Panc1 (cell line): Measurements from ENCODE around the gene ZNF845. TPM values are rescaled to one million over a fixed set of nuclear protein-coding genes. Genes with fewer than 3 reads are reported as not detected.

Experiments used
- ATAC-seq: fragments of 200-7000 bp; cut with Tn5 transposase; 2 replicates; pipeline ENCODE4 v1.9.1; 2020; ENCODE audit warnings: mild to moderate bottlenecking, moderate library complexity
- BruUV-seq: library from RNA; stranded (reverse); fragments of 400-500 nt; replicated peaks from 2 replicates; lab custom pipeline; 2021; lab: Mats Ljungman, UMichigan
- CTCF ChIA-PET: fragments of 300-600 bp; sonication (Branson Sonifier 250); formaldehyde crosslinking; loops from one replicate; lab custom pipeline; 2022; ENCODE audit warnings: antibody characterized with exemption; lab: Charles Lee
- POLR2A ChIA-PET: fragments of 300-600 bp; sonication (Branson Sonifier 250); formaldehyde crosslinking; loops from one replicate; lab custom pipeline; 2022; ENCODE audit warnings: antibody characterized with exemption; lab: Charles Lee
- DNase-seq: peaks from one replicate; pipeline ENCODE4 v3.0.0-alpha.2; 2010; ENCODE audit warnings: low read depth, low spot score
- H3K27ac ChIP-seq: 2 replicates; pipeline ENCODE4 v1.5.1; 2011; ENCODE audit warnings: mild to moderate bottlenecking, low read length, inconsistent platforms
- H3K27me3 ChIP-seq: fragments of 200-500 bp; sonication (Bioruptor generic); 2 replicates; pipeline ENCODE4 v1.6.0; 2014; ENCODE audit warnings: low read length, inconsistent platforms; ENCODE audit not compliant: control insufficient read depth, insufficient read depth
- H3K36me3 ChIP-seq: fragments of 200-500 bp; sonication (Bioruptor generic); 2 replicates; pipeline ENCODE4 v1.5.1; 2014; ENCODE audit warnings: inconsistent platforms, mild to moderate bottlenecking, low read length, moderate library complexity; ENCODE audit not compliant: control insufficient read depth, insufficient read depth
- H3K4me1 ChIP-seq: 2 replicates; pipeline ENCODE4 v1.5.1; 2011; ENCODE audit warnings: inconsistent platforms, mild to moderate bottlenecking, low read length, moderate library complexity; ENCODE audit not compliant: control insufficient read depth, insufficient read depth
- H3K4me3 ChIP-seq, 2 experiments: 2 replicates each; pipeline ENCODE4 v1.5.1; 2011 to 2012; ENCODE audit warnings: low read depth in 2 of 2, low read length in 2 of 2, mild to moderate bottlenecking in 2 of 2, inconsistent platforms in 1 of 2, moderate library complexity in 1 of 2
- H3K9me3 ChIP-seq: fragments of 200-500 bp; sonication (Bioruptor generic); 2 replicates; pipeline ENCODE4 v1.5.1; 2014; ENCODE audit warnings: low read depth, mild to moderate bottlenecking, inconsistent platforms, low read length, moderate library complexity; ENCODE audit not compliant: control insufficient read depth, insufficient read depth
- POLR2AphosphoS5 ChIP-seq: IDR thresholded peaks from 2 replicates; pipeline ENCODE4 v1.6.1; 2012; ENCODE audit warnings: mild to moderate bottlenecking, low read depth, low read length, moderate library complexity
- SIN3A ChIP-seq: IDR thresholded peaks from 2 replicates; pipeline ENCODE4 v1.6.1; 2012; ENCODE audit warnings: low read depth, mild to moderate bottlenecking, low read length, moderate library complexity, borderline replicate concordance; ENCODE audit not compliant: insufficient read depth
- TCF7L2 ChIP-seq: IDR thresholded peaks from 2 replicates; pipeline ENCODE4 v1.6.1; 2011; ENCODE audit warnings: mild to moderate bottlenecking, low read depth, low read length, inconsistent platforms
- in situ Hi-C: cut with HindIII; loops from 2 replicates; pipeline ENCODE4 v1.10.0; 2016; ENCODE audit warnings: low sequenced_read_pairs, low pct_unique_long_range_greater_than_20kb
- intact Hi-C: fragments of 100-400 bp; cut with micrococcal nuclease; formaldehyde crosslinking; loops from one replicate; pipeline ENCODE4 v1.10.0; 2022; ENCODE audit not compliant: unreplicated experiment
- total RNA-seq: library from RNA; stranded (reverse); gene quantifications from one replicate; pipeline ENCODE4 v1.2.1, GENCODE V29; 2021; ENCODE audit not compliant: unreplicated experiment
- TF ChIP-seq, protein P1 (sequence below): fragments of 450-650 bp; IDR thresholded peaks from 2 replicates; pipeline ENCODE4 v1.5.1; 2017; ENCODE audit warnings: mild to moderate bottlenecking
- TF ChIP-seq, protein P2 (sequence below), 2 experiments: IDR thresholded peaks; 2 replicates each; pipeline ENCODE4 v1.6.1; 2011 to 2012; ENCODE audit warnings: low read depth in 2 of 2, control low read depth in 1 of 2, low read length in 1 of 2, mild to moderate bottlenecking in 1 of 2, moderate library complexity in 1 of 2; ENCODE audit not compliant: insufficient read depth in 1 of 2

The ZNF845 gene
- total RNA-seq, 1 experiment from 2014 or later = 12.3 TPM

DNA sequence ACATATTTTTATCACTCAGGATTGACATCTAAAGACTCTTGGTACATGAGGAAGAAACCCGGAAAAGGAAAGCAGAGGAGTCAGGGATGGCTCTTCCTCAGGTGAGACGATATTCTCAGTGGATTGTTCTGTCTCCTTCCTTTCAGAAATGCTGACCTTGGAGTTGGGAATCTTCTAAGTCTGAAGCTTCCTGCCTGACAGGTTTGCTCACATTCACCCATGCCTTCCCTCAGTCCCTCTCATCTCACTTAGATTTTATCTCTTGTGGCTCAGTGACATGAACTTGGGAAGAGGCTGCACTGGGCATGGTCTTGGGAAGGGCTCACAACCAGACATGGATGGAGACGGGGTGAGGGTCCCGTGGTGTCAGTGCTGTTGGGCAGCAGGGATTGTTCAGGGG is 38.6 kb downstream of the ZNF845 start:
- DNase-seq (no peak), ATAC-seq (no peak)
- no peaks in the 10 kb centered on the region for H3K9me3 ChIP-seq
- no peaks in the 10 kb centered on the region for H3K27me3 ChIP-seq
- H3K36me3 ChIP-seq = no peaks in the 10 kb centered on the region
- H3K27ac ChIP-seq = no peak overlapping the region
- H3K4me3 ChIP-seq = no peak overlapping the region
- no peaks in the 10 kb centered on the region for H3K4me1 ChIP-seq
- in situ Hi-C loops (no loop called here), intact Hi-C loops (no loop called here)
- POLR2A ChIA-PET = no interaction called here
- CTCF ChIA-PET = interaction anchor here (0.5 kb wide), 1 partner anchor 44 kb away, joined by 3 read pairs; no protein-coding TSS in a partner anchor
- TF ChIP-seq, protein P1, sequence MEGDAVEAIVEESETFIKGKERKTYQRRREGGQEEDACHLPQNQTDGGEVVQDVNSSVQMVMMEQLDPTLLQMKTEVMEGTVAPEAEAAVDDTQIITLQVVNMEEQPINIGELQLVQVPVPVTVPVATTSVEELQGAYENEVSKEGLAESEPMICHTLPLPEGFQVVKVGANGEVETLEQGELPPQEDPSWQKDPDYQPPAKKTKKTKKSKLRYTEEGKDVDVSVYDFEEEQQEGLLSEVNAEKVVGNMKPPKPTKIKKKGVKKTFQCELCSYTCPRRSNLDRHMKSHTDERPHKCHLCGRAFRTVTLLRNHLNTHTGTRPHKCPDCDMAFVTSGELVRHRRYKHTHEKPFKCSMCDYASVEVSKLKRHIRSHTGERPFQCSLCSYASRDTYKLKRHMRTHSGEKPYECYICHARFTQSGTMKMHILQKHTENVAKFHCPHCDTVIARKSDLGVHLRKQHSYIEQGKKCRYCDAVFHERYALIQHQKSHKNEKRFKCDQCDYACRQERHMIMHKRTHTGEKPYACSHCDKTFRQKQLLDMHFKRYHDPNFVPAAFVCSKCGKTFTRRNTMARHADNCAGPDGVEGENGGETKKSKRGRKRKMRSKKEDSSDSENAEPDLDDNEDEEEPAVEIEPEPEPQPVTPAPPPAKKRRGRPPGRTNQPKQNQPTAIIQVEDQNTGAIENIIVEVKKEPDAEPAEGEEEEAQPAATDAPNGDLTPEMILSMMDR = no peak
- BruUV-seq = no TSS peak

DNA sequence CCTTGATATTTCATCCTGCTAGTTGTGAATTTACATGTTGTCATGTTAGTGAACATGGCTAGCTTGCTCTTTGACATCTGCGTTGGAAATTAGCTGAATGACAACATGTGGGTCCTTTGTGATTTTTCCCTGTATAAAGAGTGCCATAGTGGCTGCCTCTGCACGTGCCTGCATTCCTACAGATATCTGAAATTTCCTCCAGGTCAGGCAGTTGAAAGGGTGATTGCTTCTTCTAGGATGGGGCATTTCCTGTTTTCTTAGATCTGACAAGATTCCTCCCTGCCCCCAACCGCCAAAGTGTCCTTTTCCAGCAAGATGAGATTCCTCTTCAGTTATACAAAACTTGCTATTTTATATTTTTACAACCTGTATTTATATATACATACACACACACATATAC is 40.7 kb downstream of the ZNF845 start:
- Histone ChIP-seq H3K4me3 (no peak overlapping the region), H3K4me1 (no peaks in the 10 kb centered on the region), H3K27me3 (no peaks in the 10 kb centered on the region), H3K9me3 (peaks cover 8% of the 10 kb centered on the region; the same call in 1 of the 2 replicates), H3K36me3 (no peaks in the 10 kb centered on the region), H3K27ac (no peak overlapping the region)
- in situ Hi-C loops (no loop called here), intact Hi-C loops (no loop called here)
- DNase-seq = no peak
- no TSS peak for BruUV-seq
- CTCF ChIA-PET = interaction anchor here (0.6 kb wide), 1 partner anchor 39 kb away, joined by 3 read pairs; no protein-coding TSS in a partner anchor
- TF ChIP-seq POLR2AphosphoS5 = no peak
- TF ChIP-seq TCF7L2 = no peak
- no peak for TF ChIP-seq SIN3A
- TF ChIP-seq, protein P1 = no peak
- TF ChIP-seq, protein P2, sequence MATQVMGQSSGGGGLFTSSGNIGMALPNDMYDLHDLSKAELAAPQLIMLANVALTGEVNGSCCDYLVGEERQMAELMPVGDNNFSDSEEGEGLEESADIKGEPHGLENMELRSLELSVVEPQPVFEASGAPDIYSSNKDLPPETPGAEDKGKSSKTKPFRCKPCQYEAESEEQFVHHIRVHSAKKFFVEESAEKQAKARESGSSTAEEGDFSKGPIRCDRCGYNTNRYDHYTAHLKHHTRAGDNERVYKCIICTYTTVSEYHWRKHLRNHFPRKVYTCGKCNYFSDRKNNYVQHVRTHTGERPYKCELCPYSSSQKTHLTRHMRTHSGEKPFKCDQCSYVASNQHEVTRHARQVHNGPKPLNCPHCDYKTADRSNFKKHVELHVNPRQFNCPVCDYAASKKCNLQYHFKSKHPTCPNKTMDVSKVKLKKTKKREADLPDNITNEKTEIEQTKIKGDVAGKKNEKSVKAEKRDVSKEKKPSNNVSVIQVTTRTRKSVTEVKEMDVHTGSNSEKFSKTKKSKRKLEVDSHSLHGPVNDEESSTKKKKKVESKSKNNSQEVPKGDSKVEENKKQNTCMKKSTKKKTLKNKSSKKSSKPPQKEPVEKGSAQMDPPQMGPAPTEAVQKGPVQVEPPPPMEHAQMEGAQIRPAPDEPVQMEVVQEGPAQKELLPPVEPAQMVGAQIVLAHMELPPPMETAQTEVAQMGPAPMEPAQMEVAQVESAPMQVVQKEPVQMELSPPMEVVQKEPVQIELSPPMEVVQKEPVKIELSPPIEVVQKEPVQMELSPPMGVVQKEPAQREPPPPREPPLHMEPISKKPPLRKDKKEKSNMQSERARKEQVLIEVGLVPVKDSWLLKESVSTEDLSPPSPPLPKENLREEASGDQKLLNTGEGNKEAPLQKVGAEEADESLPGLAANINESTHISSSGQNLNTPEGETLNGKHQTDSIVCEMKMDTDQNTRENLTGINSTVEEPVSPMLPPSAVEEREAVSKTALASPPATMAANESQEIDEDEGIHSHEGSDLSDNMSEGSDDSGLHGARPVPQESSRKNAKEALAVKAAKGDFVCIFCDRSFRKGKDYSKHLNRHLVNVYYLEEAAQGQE (IDR thresholded peaks at IDR 0.05; ENCODE audit: insufficient read depth in 1 of 2, low read depth in 2 of 2, low read length in 1 of 2) = no peak
- POLR2A ChIA-PET = no interaction called here
- ATAC-seq = no peak
